Stimulated activated effector memory CD8-positive, alpha-beta T cell treated with anti-CD3 and anti-CD28 coated beads, Interleukin-12 subunit alpha, Interleukin-12 subunit beta, amount 100 ng/mL, for 72 hours (primary cell): ENCODE measurements around the gene WNK2.
"Not testable (repeated sequence)": the region's sequence is repeated elsewhere in the genome, so short reads cannot be mapped to it uniquely, and the experiment has no call there.

ENCODE experiments used
- ATAC-seq: fragments of 150-1000 bp; cut with Tn5 transposase; 2 replicates; pipeline ENCODE4 v1.10.0; 2021
- DNase-seq, 2 donors: peaks; one replicate each; pipeline ENCODE4 v3.0.0; 2021 to 2022; ENCODE audit warnings: low spot score in 2 of 2
- H3K27ac Mint-ChIP-seq: one replicate; pipeline ENCODE4 v1.8.0; 2022; ENCODE audit warnings: mild to moderate bottlenecking, mixed read lengths
- H3K36me3 Mint-ChIP-seq: one replicate; pipeline ENCODE4 v1.8.0; 2022; ENCODE audit warnings: mild to moderate bottlenecking, mixed read lengths
- H3K4me1 Mint-ChIP-seq: one replicate; pipeline ENCODE4 v1.8.0; 2022; ENCODE audit warnings: mixed read lengths
- H3K4me3 Mint-ChIP-seq: one replicate; pipeline ENCODE4 v1.8.0; 2022; ENCODE audit warnings: mild to moderate bottlenecking, mixed read lengths
- H3K9me3 Mint-ChIP-seq: one replicate; pipeline ENCODE4 v1.8.0; 2022; ENCODE audit warnings: mixed read lengths

The WNK2 gene

GRCh38 chr9:93319992-93320500 is 136.1 kb downstream of the WNK2 start:
- H3K4me1 Mint-ChIP-seq = peaks cover 18% of the 10 kb centered on the region
- no peak overlapping the region for H3K4me3 Mint-ChIP-seq
- no peak overlapping the region for H3K27ac Mint-ChIP-seq
- H3K36me3 Mint-ChIP-seq = no peaks in the 10 kb centered on the region
- DNase-seq (no peak), ATAC-seq (no peak)
- H3K9me3 Mint-ChIP-seq = no peaks in the 10 kb centered on the region

GRCh38 chr9:93320591-93321219 is 136.8 kb downstream of the WNK2 start:
- DNase-seq (no peak), ATAC-seq (no peak)
- Mint-ChIP-seq H3K4me1 (peaks cover 12% of the 10 kb centered on the region), H3K4me3 (no peak overlapping the region), H3K27ac (no peak overlapping the region), H3K9me3 (no peaks in the 10 kb centered on the region), H3K36me3 (no peaks in the 10 kb centered on the region)

GRCh38 chr9:93321220-93321610 is 137.3 kb downstream of the WNK2 start:
- H3K4me1 Mint-ChIP-seq = peaks cover 7% of the 10 kb centered on the region
- no peaks in the 10 kb centered on the region for H3K36me3 Mint-ChIP-seq
- no peaks in the 10 kb centered on the region for H3K9me3 Mint-ChIP-seq
- DNase-seq = no peak
- no peak for ATAC-seq
- H3K4me3 Mint-ChIP-seq = no peak overlapping the region
- no peak overlapping the region for H3K27ac Mint-ChIP-seq

GRCh38 chr9:93323446-93323954 is 139.6 kb downstream of the WNK2 start:
- not testable (repeated sequence) for H3K4me1 Mint-ChIP-seq, ATAC-seq, H3K27ac Mint-ChIP-seq, H3K9me3 Mint-ChIP-seq, H3K4me3 Mint-ChIP-seq, DNase-seq, H3K36me3 Mint-ChIP-seq

- Mint-ChIP-seq H3K36me3 (no peaks in the 10 kb centered on the region), H3K4me3 (no peak overlapping the region), H3K4me1 (no peaks in the 10 kb centered on the region), H3K9me3 (no peaks in the 10 kb centered on the region), H3K27ac (no peak overlapping the region)
- ATAC-seq (no peak), DNase-seq (no peak)
Measured at GRCh38 chr9:93324191-93324834, 140.4 kb downstream of the WNK2 start.

GRCh38 chr9:93325307-93326035 is 141.5 kb downstream of the WNK2 start:
- DNase-seq = no peak
- no peak for ATAC-seq
- H3K4me3 Mint-ChIP-seq = no peak overlapping the region

GRCh38 chr9:93326056-93326455 is 142.1 kb downstream of the WNK2 start:
- no peaks in the 10 kb centered on the region for H3K4me1 Mint-ChIP-seq
- no peak for ATAC-seq
- H3K4me3 Mint-ChIP-seq = no peak overlapping the region
- no peak for DNase-seq
- H3K36me3 Mint-ChIP-seq = no peaks in the 10 kb centered on the region
- no peak overlapping the region for H3K27ac Mint-ChIP-seq
- H3K9me3 Mint-ChIP-seq = no peaks in the 10 kb centered on the region

More at GRCh38 chr9:93325307-93326035, 141.5 kb downstream of the WNK2 start:
- Mint-ChIP-seq H3K36me3 (no peaks in the 10 kb centered on the region), H3K27ac (no peak overlapping the region), H3K9me3 (no peaks in the 10 kb centered on the region), H3K4me1 (no peaks in the 10 kb centered on the region)

GRCh38 chr9:93326654-93327053 is 142.7 kb downstream of the WNK2 start:
- Mint-ChIP-seq H3K9me3 (no peaks in the 10 kb centered on the region), H3K27ac (no peak overlapping the region), H3K36me3 (no peaks in the 10 kb centered on the region), H3K4me3 (no peak overlapping the region), H3K4me1 (no peaks in the 10 kb centered on the region)
- DNase-seq = no peak
- no peak for ATAC-seq

GRCh38 chr9:93329629-93330280 is 145.8 kb downstream of the WNK2 start:
- Mint-ChIP-seq H3K4me3 (no peak overlapping the region), H3K9me3 (peaks cover 5% of the 10 kb centered on the region), H3K4me1 (no peaks in the 10 kb centered on the region), H3K36me3 (no peaks in the 10 kb centered on the region), H3K27ac (no peak overlapping the region)
- no peak for ATAC-seq
- no peak for DNase-seq

- H3K9me3 Mint-ChIP-seq = peaks cover 5% of the 10 kb centered on the region
- no peak for ATAC-seq
- H3K27ac Mint-ChIP-seq = no peak overlapping the region
- H3K4me3 Mint-ChIP-seq = no peak overlapping the region
- H3K4me1 Mint-ChIP-seq = no peaks in the 10 kb centered on the region
- no peaks in the 10 kb centered on the region for H3K36me3 Mint-ChIP-seq
- no peak for DNase-seq
Measured at GRCh38 chr9:93332317-93332716, 148.4 kb downstream of the WNK2 start.

GRCh38 chr9:93336720-93337119 is 152.8 kb downstream of the WNK2 start:
- Mint-ChIP-seq H3K27ac (no peak overlapping the region), H3K4me3 (no peak overlapping the region), H3K4me1 (no peaks in the 10 kb centered on the region), H3K9me3 (peaks cover 11% of the 10 kb centered on the region), H3K36me3 (no peaks in the 10 kb centered on the region)
- ATAC-seq = no peak
- no peak for DNase-seq

GRCh38 chr9:93338196-93338595 is 154.3 kb downstream of the WNK2 start:
- not testable (repeated sequence) for H3K27ac Mint-ChIP-seq, H3K4me1 Mint-ChIP-seq, ATAC-seq, H3K36me3 Mint-ChIP-seq, H3K4me3 Mint-ChIP-seq, H3K9me3 Mint-ChIP-seq, DNase-seq

GRCh38 chr9:93340091-93340490 is 156.2 kb downstream of the WNK2 start:
- Mint-ChIP-seq H3K27ac (no peak overlapping the region), H3K36me3 (no peaks in the 10 kb centered on the region), H3K9me3 (peaks cover 6% of the 10 kb centered on the region), H3K4me1 (no peaks in the 10 kb centered on the region), H3K4me3 (no peak overlapping the region)
- ATAC-seq (no peak), DNase-seq (no peak)

GRCh38 chr9:93341820-93342219 is 157.9 kb downstream of the WNK2 start:
- not testable (repeated sequence) for H3K4me1 Mint-ChIP-seq, H3K27ac Mint-ChIP-seq, H3K4me3 Mint-ChIP-seq, H3K36me3 Mint-ChIP-seq, ATAC-seq, DNase-seq, H3K9me3 Mint-ChIP-seq

GRCh38 chr9:93342428-93342827 is 158.5 kb downstream of the WNK2 start:
- not testable (repeated sequence) for H3K36me3 Mint-ChIP-seq, H3K27ac Mint-ChIP-seq, H3K4me3 Mint-ChIP-seq, H3K4me1 Mint-ChIP-seq, H3K9me3 Mint-ChIP-seq, DNase-seq, ATAC-seq
